ACC112 (cell line): ENCODE measurements around the gene PATJ.

Experiments
- H2AFZ ChIP-seq: fragments of 200-600 bp; sonication (generic); one replicate; pipeline ENCODE4 v1.6.0; 2017; ENCODE audit warnings: antibody characterized with exemption, low read length; ENCODE audit not compliant: unreplicated experiment
- H3K27ac ChIP-seq: fragments of 200-600 bp; sonication (generic); 2 replicates; pipeline ENCODE4 v1.5.1; 2014; ENCODE audit warnings: low read depth, mild to moderate bottlenecking, antibody characterized with exemption, low read length, moderate library complexity
- H3K27me3 ChIP-seq: fragments of 200-600 bp; sonication (generic); 2 replicates; pipeline ENCODE4 v1.6.1; 2014; ENCODE audit warnings: mild to moderate bottlenecking, antibody characterized with exemption, low read length, moderate library complexity, mixed read lengths; ENCODE audit not compliant: insufficient read depth
- H3K36me3 ChIP-seq: fragments of 200-600 bp; sonication (generic); 2 replicates; pipeline ENCODE4 v1.6.1; 2016; ENCODE audit warnings: mild to moderate bottlenecking, antibody characterized with exemption, low read length, moderate library complexity, mixed read lengths; ENCODE audit not compliant: insufficient read depth
- H3K4me1 ChIP-seq: fragments of 200-600 bp; sonication (generic); one replicate; pipeline ENCODE4 v1.6.1; 2016; ENCODE audit warnings: low read length, mixed read lengths; ENCODE audit not compliant: insufficient read depth, unreplicated experiment, control insufficient read depth
- H3K4me3 ChIP-seq: fragments of 200-600 bp; sonication (generic); 2 replicates; pipeline ENCODE4 v1.5.1; 2014; ENCODE audit warnings: mild to moderate bottlenecking, low read depth, low read length
- H3K79me2 ChIP-seq: fragments of 200-600 bp; sonication (generic); one replicate; pipeline ENCODE4 v1.6.0; 2016; ENCODE audit warnings: low read length; ENCODE audit not compliant: control insufficient read depth, unreplicated experiment, insufficient read depth

The PATJ gene

DNA sequence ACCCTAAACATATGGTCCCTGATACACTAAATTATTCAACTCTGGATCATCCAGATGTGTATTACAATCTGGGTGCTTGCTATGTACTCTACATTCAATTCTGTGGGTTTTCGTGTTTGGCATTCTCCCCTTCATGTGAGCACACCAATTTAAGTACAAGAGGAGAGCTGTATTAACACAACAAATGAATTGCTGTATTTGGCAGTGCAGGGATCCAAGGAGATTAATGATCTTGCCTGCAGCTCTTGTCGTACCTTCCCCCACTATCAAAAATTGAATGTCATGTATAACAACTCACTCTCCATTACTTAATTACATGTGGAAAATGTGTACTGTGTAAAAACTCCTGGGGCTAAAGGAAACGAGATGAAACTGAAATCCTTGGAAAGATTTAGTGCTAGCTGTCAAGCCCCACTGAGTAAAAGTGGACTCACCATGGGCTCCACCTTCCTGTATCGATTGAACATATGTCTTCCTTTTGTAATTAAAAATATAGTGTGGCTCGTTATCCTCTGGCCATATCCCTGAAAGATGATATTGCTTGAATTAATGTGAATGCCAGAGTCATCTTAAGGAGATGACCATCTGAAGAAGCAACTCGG, 280.2 kb downstream of the PATJ start:
- Histone ChIP-seq H3K79me2 (no peaks in the 10 kb centered on the region), H3K4me1 (no peaks in the 10 kb centered on the region)

GRCh38 chr1:62024690-62025089, 282.4 kb downstream of the PATJ start:
- Histone ChIP-seq H2AFZ (no peak overlapping the region), H3K4me3 (no peak overlapping the region), H3K27me3 (no peaks in the 10 kb centered on the region), H3K79me2 (no peaks in the 10 kb centered on the region), H3K27ac (no peak overlapping the region), H3K4me1 (no peaks in the 10 kb centered on the region), H3K36me3 (no peaks in the 10 kb centered on the region)

More for the DNA sequence above, 280.2 kb downstream of the PATJ start:
- H3K27ac ChIP-seq = no peak overlapping the region
- H2AFZ ChIP-seq = no peak overlapping the region
- H3K36me3 ChIP-seq = no peaks in the 10 kb centered on the region
- H3K4me3 ChIP-seq = no peak overlapping the region
- no peaks in the 10 kb centered on the region for H3K27me3 ChIP-seq

DNA sequence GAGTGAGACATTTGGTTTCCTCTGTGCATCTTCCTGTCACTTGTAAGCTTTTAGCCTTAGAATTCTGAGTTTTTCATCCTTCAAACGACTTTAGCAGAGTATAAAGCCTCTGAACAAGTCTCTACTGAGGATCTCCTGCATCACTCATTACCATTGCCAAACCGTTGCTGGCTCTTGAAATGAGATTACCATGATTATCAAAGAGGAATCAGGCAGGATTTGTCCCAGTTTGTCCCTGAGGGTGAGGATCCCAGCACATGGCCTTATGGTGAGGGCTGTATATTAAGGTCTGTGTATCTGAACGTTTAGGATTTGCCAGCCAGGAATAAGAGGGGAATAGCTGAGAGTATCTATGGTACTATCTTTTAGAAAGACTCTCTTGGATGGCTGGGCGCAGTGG, 282.9 kb downstream of the PATJ start:
- Histone ChIP-seq H3K27ac (no peak overlapping the region), H3K4me3 (no peak overlapping the region), H3K4me1 (no peaks in the 10 kb centered on the region), H3K79me2 (no peaks in the 10 kb centered on the region), H3K27me3 (no peaks in the 10 kb centered on the region), H3K36me3 (no peaks in the 10 kb centered on the region), H2AFZ (no peak overlapping the region)

DNA sequence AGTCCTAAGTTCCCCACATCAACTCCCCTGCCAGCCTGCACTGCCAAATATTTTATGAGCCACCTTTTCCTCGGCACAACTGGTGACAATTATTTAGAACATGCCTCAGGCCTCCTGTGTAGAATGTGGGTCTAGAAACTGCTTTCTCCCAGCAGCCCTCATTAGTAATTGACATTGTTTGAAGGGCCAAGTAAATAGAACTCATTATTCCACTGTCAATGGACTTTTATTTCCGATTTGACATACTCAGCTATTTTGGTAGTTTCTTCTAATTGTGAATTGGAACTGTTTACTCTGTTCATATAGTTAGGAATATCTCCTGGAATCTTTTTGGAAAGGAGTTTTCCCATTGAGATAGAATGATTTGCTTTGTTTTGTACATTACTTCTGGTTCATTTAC, 283.6 kb downstream of the PATJ start:
- no peaks in the 10 kb centered on the region for H3K27me3 ChIP-seq
- H3K27ac ChIP-seq = no peak overlapping the region
- H3K4me1 ChIP-seq = no peaks in the 10 kb centered on the region
- no peak overlapping the region for H2AFZ ChIP-seq
- no peaks in the 10 kb centered on the region for H3K79me2 ChIP-seq
- no peaks in the 10 kb centered on the region for H3K36me3 ChIP-seq
- H3K4me3 ChIP-seq = no peak overlapping the region

GRCh38 chr1:62029704-62030103, 287.4 kb downstream of the PATJ start:
- no peaks in the 10 kb centered on the region for H3K4me1 ChIP-seq
- no peak overlapping the region for H3K4me3 ChIP-seq

DNA sequence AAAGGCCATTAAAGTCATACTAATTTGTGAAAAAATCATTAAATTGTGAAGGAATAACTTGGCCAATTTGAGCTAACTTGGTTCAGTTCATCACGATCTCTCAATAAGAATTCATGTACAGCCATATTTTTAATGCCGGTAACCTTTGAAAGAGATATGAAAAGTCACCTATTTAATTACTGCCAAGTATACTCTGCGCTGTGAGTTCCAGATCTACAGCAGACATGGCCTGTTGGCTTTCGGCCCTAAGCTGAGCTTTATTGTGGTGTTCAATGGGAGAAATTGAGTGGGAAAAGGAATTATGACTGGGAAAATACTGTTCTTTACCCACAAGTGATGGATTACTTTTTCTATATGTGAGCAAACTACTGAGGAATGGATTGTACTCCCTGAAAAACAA, 292.5 kb downstream of the PATJ start:
- Histone ChIP-seq H3K4me1 (no peaks in the 10 kb centered on the region), H3K27me3 (no peaks in the 10 kb centered on the region), H3K4me3 (no peak overlapping the region), H2AFZ (no peak overlapping the region), H3K27ac (no peak overlapping the region), H3K79me2 (no peaks in the 10 kb centered on the region), H3K36me3 (no peaks in the 10 kb centered on the region)

More at GRCh38 chr1:62029704-62030103, 287.4 kb downstream of the PATJ start:
- H3K36me3 ChIP-seq = no peaks in the 10 kb centered on the region
- no peak overlapping the region for H2AFZ ChIP-seq
- no peaks in the 10 kb centered on the region for H3K27me3 ChIP-seq
- no peaks in the 10 kb centered on the region for H3K79me2 ChIP-seq
- H3K27ac ChIP-seq = no peak overlapping the region

- Histone ChIP-seq H3K27me3 (no peaks in the 10 kb centered on the region), H3K27ac (no peak overlapping the region), H2AFZ (no peak overlapping the region), H3K36me3 (no peaks in the 10 kb centered on the region), H3K4me1 (no peaks in the 10 kb centered on the region), H3K4me3 (no peak overlapping the region), H3K79me2 (no peaks in the 10 kb centered on the region)
These were observed 295.0 kb downstream of the PATJ start for GRCh38 chr1:62037274-62037673.

- no peak overlapping the region for H3K4me3 ChIP-seq
- no peak overlapping the region for H2AFZ ChIP-seq
- H3K27me3 ChIP-seq = no peaks in the 10 kb centered on the region
- H3K27ac ChIP-seq = no peak overlapping the region
- H3K79me2 ChIP-seq = no peaks in the 10 kb centered on the region
- no peaks in the 10 kb centered on the region for H3K36me3 ChIP-seq
- H3K4me1 ChIP-seq = no peaks in the 10 kb centered on the region
These were observed 296.5 kb downstream of the PATJ start for GRCh38 chr1:62038594-62039284.

- Histone ChIP-seq H3K27ac (no peak overlapping the region), H3K4me1 (no peaks in the 10 kb centered on the region), H2AFZ (no peak overlapping the region), H3K27me3 (no peaks in the 10 kb centered on the region), H3K36me3 (no peaks in the 10 kb centered on the region), H3K79me2 (no peaks in the 10 kb centered on the region), H3K4me3 (no peak overlapping the region)
These were observed 298.2 kb downstream of the PATJ start for GRCh38 chr1:62040450-62040849.

- H3K27me3 ChIP-seq = no peaks in the 10 kb centered on the region
- no peak overlapping the region for H3K4me3 ChIP-seq
- H3K4me1 ChIP-seq = no peaks in the 10 kb centered on the region
- H3K36me3 ChIP-seq = no peaks in the 10 kb centered on the region
- no peak overlapping the region for H3K27ac ChIP-seq
- H3K79me2 ChIP-seq = no peaks in the 10 kb centered on the region
- no peak overlapping the region for H2AFZ ChIP-seq
These were observed 298.7 kb downstream of the PATJ start for GRCh38 chr1:62040973-62041372.

- Histone ChIP-seq H3K4me3 (no peak overlapping the region), H3K36me3 (no peaks in the 10 kb centered on the region), H2AFZ (no peak overlapping the region), H3K79me2 (no peaks in the 10 kb centered on the region), H3K27me3 (no peaks in the 10 kb centered on the region), H3K27ac (no peak overlapping the region), H3K4me1 (no peaks in the 10 kb centered on the region)
These were observed 300.9 kb downstream of the PATJ start for GRCh38 chr1:62043154-62043553.
